Effector CD8-positive, alpha-beta T cell (primary cell): ENCODE results near the gene ADM2.

Experiments
- DNase-seq: peaks from one replicate; lab custom pipeline; 2025; lab: John Stamatoyannopoulos, UW

ADM2 gene

DNA sequence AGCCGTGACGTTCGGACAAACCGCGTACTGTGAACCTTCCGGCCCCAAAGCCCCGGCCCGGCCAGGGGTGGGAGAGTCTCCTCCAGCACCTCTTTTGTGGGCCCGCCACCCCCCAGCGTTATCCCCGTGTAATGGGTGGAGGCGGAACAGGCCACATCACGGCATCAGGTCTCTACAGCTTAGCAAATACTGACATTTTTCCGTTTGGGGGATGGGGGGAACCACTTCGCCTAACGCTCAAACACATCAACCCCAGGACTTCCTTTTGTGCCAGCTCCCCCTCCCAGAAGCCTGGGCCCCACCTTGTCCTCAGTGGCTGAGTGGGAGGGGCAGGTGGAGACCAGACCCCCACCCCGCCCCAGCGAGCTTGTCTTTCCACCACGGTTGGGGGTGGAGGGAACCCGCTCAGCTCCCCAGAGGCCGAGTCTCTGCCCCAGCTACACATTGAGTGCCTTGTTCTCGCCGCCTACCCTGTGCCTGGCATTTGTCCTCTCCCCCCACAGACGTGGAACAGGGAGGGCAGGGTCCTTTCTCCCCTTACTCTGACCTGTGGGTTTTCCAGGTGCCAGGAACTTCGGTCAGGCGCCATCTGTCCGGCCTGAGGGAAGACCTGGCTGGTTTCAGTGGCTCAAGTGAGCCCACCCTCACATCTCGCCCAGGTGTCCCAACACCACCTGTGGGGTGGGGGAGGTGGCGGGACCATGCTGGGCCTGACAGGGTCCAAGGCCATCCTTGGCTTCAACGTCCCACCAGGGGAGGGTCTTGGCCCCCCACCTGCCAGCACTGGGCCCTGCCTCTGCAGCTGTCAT, 36.1 kb upstream of the ADM2 start:
- peak; percentile 16 for DNase-seq

DNA sequence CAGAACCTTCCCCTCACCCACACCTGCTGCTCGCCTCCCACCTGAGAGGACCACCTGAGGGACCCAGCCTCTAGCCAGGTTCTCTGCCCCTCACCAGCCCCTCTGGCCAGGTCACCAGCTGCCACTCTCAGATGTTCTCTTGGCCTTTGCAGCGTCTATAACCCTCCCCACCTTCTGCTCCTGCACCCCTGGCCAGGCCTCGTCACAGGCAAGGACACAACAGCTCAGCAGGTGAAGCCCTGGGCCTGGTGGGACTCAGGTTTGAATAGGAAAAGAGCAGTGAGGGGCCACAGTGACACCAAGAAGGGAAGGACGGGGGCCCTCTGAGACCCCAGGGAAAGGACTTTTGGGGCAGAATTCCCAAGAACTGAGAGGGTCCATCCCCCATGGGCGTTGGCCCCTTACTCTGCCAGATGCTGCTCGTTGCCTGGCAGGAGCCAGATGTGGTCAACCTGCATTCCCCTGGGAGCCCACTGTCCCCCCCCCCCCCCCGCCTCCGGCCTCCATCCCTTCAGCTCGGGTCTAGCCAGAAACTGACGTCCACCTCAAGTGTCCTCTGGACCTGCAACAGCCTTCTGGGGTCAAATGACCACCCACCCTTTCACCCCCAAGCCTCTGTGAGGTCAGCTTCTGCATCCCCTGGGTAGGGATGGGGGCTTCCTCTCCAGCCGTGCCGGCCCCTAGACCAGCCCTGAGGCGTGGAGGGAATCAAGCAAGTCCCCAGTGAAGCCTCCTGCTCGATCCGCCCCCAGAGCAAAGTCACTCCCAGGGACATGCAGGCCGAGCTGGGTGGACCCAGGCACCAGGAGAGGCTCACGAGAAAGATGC, 35.2 kb upstream of the ADM2 start:
- no peak for DNase-seq

DNA sequence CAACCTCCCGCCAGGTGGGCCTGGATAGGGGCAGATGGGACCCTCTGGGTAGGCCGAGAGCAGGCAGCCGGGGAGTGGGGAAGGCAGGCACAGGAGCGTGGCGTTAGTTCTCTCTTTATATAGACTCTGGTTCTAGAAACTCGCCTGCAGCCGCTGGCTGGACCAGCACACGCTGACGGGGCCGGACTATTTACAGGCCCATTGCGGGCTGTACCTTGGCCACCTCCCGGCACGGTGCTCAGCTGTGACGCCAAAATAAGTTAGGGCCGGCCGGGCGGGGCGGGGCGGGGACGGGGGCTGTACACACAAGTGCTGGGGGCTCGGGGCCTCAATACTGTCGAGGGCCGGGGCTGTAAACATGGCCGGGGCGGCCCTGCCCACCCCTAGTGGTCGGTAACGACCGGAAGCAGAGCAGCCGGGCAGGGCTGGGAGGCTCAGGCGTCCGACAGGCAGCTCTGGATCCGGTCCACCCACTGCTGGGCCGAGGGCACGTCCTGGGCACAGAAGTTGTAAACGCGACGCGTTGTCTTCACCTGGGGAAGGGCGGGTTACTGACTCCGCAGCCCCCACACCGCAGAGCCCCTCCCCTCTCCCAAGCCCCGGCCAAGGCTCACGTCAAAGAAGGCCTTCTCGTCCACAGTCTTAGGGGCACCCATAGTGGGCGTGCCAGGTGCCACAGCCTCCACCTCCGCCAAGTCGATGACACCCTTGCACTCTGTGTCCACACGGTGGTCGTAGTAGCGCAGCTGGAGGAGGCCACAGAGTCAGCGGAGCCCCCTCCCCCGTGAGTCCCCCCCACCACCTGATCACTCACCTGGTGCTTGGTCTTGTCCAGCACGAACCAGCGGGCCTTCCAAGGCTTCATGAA, 34.4 kb upstream of the ADM2 start:
- DNase-seq, result no peak

DNA sequence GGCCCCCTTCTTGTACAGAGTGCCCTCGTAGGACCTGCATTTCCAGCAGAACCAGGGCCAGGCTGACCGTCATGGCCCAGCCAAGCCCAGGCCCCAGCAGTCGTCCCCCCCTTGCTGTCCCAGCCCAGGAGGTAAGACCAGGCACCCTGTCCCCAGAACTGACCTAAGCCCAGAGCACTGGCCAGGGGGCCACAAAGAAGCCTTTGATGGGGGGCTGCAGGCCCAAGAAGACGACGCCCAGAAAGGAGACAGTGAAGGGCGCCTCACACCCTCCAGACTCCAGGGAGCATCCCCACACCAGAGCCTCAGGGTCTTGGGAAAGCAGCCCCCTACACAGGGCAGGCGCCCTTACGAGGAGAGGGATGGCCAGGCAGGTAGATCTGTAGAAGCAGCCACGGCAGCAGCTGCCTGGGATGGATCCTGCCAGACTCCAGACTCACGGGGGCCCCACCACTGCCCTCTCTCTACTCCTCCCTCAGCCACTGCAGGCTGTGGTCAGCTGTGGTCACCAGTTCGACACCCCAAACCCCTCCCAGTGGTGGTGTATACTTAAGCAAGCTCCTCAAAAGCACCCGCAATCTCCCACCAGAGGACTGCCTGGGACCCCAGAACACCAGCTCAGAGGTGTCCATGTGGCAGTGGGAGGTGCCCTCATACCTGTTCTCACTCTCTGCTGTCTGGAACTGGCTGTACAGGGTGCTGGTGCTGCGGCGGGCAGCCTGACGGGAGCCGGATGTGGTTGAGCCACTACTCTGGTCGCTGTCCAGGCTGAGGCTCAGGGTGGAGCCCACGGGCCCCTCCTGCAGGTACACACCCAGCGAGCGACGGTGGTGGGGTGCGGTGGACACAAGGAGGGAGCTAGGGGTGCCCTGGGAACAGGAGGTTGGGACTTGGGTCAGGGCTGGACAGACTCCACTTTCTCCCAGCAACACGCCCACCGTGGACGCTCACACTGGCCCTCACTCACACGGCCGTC, 33.5 kb upstream of the ADM2 start:
- no peak for DNase-seq

DNA sequence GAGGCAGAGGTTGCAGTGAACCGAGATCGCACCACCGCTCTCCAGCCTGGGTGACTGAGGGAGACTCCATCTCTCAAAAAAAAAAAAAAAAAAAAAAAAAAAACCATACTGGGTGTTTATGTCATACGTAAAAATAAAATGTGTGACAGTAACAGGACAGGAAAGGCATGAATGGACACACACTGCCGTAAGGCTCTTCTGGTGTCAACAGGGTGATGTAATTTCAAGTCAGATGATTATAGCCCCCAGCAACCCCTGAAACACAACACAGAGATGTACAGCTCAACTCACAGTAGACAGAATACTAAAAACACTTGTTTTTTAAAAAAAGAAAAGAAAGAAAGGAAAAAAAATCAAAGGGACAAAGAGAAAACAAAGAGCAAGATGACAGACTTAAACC, 28.7 kb upstream of the ADM2 start:
- DNase-seq, result no peak

DNA sequence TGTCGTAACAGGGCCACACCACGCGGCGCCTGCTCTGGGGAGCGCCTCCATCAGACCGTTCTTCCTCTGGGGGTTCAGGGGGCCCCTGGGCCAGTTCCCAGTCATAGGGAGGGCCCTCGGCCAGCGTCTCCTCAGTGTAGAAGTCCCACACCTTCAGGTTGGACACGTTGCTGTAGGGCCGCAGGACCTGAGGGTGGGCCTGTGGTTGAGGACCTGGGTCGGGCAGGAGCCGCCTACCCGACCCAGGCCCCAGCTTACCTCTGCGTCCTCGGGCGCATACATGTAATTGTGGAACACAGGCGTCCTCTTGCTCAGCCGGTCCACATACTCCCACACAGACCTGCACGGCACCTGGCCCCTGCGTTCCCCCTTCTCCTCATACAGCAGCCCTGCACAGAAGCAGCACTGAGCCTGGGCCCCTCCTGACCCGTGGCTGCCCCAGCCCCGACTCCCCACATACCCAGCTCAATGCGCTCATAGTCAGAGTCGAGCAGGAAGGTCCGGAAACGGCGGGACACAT, 26.7 kb upstream of the ADM2 start:
- no peak for DNase-seq

DNA sequence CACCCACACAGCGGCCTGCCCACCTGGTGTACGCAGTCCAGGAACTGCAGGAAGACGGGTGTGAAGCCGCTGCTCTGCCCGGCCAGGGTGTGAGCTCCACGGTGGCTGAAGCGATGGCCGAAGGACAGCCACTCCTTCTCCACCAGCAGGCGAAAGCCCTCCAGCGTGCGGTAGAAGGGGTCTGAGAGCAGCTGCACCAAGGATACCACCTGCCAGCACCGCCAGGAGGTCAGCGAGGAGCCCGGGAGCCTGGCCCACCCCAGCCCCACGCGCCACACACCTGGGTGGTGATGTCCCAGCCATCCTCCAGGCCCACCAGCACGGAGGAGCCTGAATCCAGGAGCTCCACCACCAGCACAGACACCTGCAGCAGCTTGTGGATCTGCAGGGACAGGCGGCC, 26.1 kb upstream of the ADM2 start:
- no peak for DNase-seq

DNA sequence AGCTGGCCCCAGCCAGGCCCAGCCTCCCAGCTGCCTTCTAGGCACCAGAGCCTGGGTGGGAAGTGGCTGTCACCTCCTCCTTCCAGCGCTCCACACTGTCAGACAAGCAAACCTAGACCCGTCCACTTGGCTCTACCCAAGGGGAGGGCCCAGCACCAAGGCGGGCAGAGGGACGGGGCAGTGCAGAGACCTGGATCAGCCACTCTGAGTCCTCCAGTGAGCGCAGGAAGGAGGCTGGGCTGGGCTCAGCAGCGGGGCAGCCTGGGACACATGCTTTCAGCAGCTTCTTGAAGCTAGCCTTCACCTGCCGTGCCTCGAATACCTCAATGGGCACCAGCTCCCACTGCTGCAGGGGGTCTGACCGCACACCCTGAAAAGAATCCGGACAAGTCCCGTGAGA, 25.3 kb upstream of the ADM2 start:
- no peak for DNase-seq

DNA sequence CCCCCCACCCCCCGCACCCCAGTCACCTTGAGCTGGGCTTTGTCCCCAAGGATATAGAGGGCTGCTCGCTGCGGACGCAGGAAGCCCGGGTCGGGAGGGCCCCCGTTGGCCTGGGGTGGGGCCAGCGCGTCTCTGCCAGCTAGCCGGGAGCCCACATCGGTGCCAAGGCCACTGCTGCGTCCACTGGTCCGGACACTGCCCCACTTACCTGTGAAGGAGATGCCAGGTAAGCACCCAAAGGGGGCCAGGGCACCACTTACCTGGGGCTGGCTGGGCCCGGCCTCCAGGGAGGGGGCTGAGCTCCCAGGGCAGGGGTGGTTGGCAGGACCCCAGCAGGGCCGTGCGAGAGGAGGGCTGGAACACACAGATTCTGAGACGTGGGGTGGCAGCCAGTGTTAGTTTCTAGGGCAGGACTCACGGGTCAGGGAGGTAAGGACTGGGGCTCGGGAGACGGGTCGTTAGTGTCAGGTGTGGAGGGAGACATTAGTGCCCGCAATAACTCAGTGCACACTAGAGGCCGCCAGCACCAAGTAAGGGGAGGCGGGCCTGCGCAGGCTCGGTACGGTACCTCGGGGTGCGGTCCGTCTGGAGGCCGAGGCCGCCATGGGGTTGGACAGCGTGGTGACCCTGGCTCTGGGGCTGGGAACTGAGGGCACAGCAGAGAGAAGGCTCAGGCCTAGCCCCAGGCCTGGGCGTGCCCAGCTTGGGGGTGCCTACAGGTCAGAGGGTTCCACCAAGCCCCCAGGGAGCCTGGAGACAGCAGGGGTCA, 24.7 kb upstream of the ADM2 start:
- DNase-seq, result no peak

DNA sequence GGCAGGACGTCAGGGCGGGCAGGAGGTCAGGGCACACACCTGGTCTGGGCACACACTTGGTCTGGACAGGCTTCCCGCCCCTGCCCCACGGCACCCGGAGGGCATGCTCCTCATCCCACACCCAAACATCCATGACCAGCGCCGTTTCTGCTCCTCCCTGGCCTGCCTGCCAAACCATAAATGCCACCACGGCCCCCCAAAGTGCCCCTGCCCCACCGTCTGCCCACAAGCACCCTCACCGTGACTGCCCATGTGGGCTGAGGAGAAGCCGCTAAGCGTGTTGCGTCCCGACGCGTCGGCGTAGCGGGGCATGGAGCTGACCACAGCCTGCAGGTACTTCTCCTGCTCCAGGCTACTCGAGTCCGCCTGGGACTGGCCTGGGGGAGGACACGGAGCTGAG, 22.3 kb upstream of the ADM2 start:
- no peak for DNase-seq

DNA sequence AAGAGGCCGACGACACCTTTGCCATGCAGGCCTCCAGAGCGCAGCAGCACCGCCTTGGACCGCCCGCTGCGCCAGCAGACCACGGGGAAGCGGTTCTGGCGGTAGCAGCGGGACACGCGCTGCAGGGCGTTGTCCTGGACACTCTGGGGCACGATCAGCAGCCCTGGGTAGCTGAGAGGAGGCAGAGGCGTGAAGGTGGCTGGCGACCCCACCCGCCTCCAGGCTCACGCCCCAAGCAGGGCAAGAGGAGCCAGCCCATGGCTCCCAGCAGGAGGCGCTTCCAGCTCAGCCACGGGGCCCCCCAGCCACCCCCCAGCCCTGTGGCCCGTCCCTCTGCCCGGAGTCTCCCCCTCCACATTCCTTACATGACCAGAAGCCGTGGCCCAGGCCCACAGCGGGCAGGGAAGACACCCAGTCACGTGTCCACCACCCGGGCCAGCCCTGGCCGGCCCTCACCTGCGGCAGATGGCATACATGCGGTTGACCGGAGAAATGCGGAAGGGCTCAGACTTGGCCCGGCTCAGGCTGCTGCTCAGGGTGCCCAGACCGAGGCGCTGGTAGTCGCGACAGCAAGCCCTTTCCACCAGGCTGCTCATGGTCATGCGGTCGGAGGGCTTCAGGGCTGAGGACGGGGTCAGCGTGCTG, 21.7 kb upstream of the ADM2 start:
- DNase-seq, result no peak

DNA sequence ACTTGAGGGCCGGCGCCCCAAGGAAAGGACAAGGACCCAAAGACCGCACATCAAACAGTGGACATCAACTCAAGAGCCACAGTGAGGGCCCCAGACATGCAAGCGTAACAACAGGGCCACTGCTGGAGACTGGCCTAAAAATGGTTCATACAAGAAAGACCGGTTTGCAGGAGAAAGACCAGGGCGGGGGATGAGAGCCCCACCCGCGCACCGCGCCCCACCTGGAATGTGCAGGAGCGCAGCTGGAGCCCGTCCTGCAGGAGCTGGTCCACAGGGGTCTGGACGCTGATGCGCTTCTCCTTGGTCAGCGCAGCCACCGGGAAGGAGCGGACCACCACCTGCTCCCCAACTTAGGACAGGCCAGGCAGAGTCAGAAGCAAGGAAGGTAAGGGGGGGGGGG, 20.4 kb upstream of the ADM2 start:
- DNase-seq, result no peak

DNA sequence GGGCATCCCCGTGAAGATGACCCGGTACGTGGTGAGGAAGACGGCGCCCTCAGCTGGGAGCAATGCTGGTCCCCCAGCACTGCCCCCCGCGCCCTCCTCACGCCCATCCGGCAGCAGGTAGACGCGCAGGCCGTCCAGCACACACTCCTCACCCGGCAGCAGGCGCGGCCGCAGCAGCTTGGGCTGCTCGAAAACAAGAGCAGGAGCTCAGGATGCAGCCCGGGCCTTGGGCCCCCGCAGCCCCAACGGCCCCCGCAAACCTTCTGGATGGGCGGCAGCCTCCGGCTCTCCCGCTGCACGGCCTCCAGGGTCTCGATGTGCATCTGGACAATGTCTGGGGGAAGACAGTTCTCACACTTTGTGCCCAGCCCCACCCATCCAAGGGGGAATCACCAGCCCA, 19.8 kb upstream of the ADM2 start:
- DNase-seq, result no peak

DNA sequence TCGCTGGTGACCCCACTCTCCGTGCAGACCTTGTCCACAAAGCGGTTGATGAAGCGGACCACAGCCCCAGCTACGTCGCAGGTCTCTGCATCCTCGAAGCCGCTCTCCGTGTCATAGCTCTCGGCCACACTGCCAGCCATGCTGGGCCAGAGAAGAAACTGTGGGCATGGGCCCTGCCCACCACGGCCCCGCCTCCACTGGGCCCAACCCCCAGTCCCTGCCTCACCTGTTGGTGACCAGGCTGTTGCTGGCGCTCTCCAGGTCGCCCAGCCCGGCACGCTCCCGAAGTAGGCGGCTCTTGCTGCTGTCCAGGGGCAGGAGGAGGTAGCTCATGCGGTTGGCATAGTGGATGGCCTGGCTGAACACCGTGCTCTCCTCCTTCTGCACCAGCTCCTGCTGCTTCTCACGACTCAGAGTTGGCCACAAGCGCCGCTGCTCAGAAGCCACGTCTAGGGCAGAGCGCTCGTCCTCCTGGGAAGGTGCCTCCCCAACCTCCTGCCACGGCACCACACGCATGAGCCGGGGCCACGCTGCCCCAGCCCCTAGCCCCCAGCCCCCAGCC, 19.3 kb upstream of the ADM2 start:
- DNase-seq, result no peak

DNA sequence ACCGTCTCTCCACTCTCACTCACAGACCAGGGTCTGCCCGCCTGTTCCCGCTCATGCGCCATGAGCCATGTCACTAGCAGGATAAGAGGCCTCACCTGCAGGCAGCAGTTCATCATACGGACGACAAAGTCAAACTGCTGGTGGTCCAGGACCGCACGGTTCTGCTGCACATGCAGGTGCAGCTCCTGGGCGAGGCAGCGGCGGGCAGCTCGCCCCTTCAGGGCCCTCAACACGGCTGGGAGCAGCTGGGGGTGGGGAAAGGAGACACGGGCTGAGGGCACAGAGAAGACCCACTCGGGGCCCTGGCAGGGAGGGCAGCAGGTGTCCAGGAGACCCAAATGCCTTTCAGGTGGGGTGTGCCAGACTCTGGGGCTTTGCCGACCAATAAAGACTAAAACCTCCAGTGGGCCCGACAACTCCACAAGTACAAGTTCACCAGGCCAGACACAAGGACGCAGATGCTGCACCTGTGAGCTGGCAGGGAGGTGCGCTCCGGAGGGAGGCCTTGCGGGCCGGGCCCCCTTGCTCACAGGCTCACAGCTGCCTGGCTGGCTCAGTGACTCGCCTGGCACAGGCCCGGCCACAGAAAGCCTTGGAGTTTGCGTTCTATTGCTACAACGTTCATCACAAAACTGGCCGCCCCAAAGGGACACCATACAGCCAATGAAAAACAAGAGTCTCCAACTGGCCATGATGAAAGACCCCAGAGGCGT, 18.0 kb upstream of the ADM2 start:
- DNase-seq, result no peak

DNA sequence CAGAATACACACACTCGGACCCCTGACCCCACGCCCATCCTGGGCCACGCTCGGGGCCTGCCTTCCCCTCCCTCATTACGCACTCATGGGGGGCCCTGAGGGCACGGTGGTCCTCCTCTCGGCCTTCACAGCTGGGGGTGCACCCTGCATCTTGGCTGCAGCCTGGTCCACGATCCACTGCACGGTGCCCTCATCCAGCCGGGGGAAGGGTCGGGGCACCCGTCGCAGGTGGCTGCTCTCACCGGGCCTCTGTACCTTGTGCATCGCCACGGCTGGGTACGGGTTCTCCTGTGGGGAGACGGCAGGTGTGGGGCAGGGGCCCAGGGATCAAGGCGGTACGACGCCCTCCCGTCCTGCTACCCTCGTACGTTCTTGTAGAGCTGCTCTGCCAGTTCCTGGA, 16.9 kb upstream of the ADM2 start:
- DNase-seq, result no peak

DNA sequence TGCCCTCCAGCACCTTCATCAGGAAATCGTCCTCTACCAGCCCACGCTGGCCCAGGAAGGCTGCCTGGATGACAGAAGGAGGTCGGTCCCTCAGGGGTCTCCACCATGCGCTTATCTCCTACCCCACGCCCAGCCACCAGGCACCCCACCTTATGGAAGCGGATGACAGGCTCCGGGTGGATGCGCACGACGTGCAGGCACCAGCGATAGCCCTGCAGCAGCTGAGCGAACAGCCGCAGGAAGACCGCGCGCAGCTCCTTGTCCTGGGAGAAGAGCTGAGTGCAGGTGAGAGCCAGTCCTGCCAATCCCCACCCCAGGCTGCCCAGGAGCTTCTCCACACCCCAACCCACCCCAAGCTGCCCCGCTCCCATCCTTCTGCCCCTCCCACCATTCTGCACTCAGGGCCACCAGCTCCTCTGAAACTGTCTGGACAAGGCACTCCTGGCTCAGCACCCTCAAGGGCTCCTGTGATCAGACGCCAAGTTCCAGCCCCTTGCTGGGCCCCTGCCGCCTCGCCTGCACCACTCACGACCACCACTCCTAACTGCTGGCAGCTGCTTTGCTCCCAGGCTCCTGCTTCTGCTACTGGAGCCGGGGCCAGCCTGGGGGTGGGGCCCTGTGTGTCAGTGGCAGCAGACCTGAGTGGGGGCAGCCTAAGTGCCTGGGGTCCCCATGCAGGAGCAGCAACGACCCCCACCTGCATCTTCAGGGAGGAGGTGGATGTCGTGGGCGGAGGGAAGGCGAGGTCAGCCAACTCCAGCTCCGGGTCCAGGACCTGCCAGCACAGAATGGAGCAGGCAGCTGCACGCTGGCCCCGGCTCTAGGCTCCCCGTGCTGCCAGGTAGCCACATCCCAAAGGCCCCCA, 16.0 kb upstream of the ADM2 start:
- no peak for DNase-seq

DNA sequence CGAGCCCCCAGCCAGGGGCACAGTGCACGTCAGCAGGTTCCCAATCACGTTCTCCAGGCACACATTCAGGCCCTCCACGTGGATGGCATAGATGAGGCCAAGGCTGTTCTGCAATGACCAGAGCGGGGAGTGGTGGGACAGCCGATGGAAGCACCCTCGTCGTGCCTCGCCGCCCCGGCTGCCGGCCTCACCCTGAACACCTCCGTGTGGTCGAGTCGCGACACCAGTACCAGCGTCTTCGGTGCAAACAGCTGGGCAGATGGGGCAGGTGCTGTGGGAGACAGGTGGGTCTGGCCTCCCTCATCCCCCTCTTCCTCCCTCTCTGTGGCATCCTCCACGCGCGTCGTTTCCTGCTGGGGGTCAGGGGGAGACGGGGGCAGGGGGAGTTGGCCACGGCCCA, 14.0 kb upstream of the ADM2 start:
- DNase-seq, result no peak
